ENCODE measurements around the gene HSPE1. TPM values are rescaled to one million over a fixed set of nuclear protein-coding genes. Genes with fewer than 3 reads are reported as not detected.

The HSPE1 gene
- total RNA-seq, 1 experiment from 2014 or later = 372 TPM

- Mint-ChIP-seq H3K36me3 (peaks cover 90% of the 10 kb centered on the region), H3K27ac (peak overlapping the region; percentile 97), H3K4me1 (peaks cover 53% of the 10 kb centered on the region), H3K27me3 (ENCODE audit: low read depth) (no peaks in the 10 kb centered on the region; the same call in 1 of the 2 replicates), H3K4me3 (peak overlapping the region; percentile 91), H3K9me3 (no peaks in the 10 kb centered on the region)
- no peak for ATAC-seq
- TF ChIP-seq SMAD4 (CRISPR knock-in tag; IDR thresholded peaks at IDR 0.05) (no peak), IRF1 (CRISPR knock-in tag; IDR thresholded peaks at IDR 0.05) (no peak), E2F1 (CRISPR knock-in tag; IDR thresholded peaks at IDR 0.05) (no peak), FOXP4 (CRISPR knock-in tag; IDR thresholded peaks at IDR 0.05) (no peak), CREM (CRISPR knock-in tag; IDR thresholded peaks at IDR 0.05) (no peak), ZNF263 (CRISPR knock-in tag; IDR thresholded peaks at IDR 0.05; ENCODE audit: low read depth) (no peak), EMX1 (CRISPR knock-in tag; IDR thresholded peaks at IDR 0.05) (no peak), ZNF416 (CRISPR knock-in tag; IDR thresholded peaks at IDR 0.05) (no peak), MYBL2 (CRISPR knock-in tag; IDR thresholded peaks at IDR 0.05) (no peak), E2F5 (CRISPR knock-in tag; IDR thresholded peaks at IDR 0.05) (no peak), E2F4 (CRISPR knock-in tag; IDR thresholded peaks at IDR 0.05; ENCODE audit: borderline replicate concordance, low read depth) (no peak)
- POLR2A ChIA-PET = interaction anchor here (1.5 to 5.0 kb wide), 6 partner anchors 14 to 207 kb away, joined by 4 to 64 read pairs (median 12); partner anchors contain the start of genes COQ10B, MARS2 and MOB4
- no peak for DNase-seq (ENCODE audit: low spot score)
- CTCF ChIA-PET = no interaction called here
These were observed 1.8 kb upstream of the HSPE1 start for GRCh38 chr2:197498235-197498936.

GRCh38 chr2:197498937-197499593, 1.1 kb upstream of the HSPE1 start:
- no peak for ATAC-seq
- H3K9me3 Mint-ChIP-seq = no peaks in the 10 kb centered on the region
- ChIA-PET CTCF (interaction anchor here (0.6 to 1.0 kb wide), 3 partner anchors 9 to 206 kb away, joined by 3 to 6 read pairs (median 4); partner anchors contain the start of gene MARS2), POLR2A (interaction anchor here (0.5 to 5.0 kb wide), 14 partner anchors 8 to 206 kb away, joined by 3 to 64 read pairs (median 5); partner anchors contain the start of genes COQ10B, MARS2, MOB4 and SF3B1)
- peak overlapping the region; percentile 91 for H3K4me3 Mint-ChIP-seq
- no peaks in the 10 kb centered on the region; the same call in 1 of the 2 replicates for H3K27me3 Mint-ChIP-seq (ENCODE audit: low read depth)
- peak; percentile 57 for DNase-seq (ENCODE audit: low spot score)
- peak overlapping the region; percentile 97 for H3K27ac Mint-ChIP-seq
- peaks cover 53% of the 10 kb centered on the region for H3K4me1 Mint-ChIP-seq
- peaks cover 90% of the 10 kb centered on the region for H3K36me3 Mint-ChIP-seq
- TF ChIP-seq ARID4B (CRISPR knock-in tag; IDR thresholded peaks at IDR 0.05; ENCODE audit: borderline replicate concordance) (no peak), PREB (CRISPR knock-in tag; IDR thresholded peaks at IDR 0.05; ENCODE audit: borderline replicate concordance) (no peak), CDX4 (CRISPR knock-in tag; IDR thresholded peaks at IDR 0.05; ENCODE audit: borderline replicate concordance) (no peak), NR2C2 (CRISPR knock-in tag; IDR thresholded peaks at IDR 0.05) (no peak), IRF2 (CRISPR knock-in tag; IDR thresholded peaks at IDR 0.05; ENCODE audit: borderline replicate concordance, low read depth) (no peak), E2F4 (CRISPR knock-in tag; IDR thresholded peaks at IDR 0.05; ENCODE audit: borderline replicate concordance, low read depth) (no peak), MAX (CRISPR knock-in tag; IDR thresholded peaks at IDR 0.05) (no peak)
